SK-N-DZ (cell line): ENCODE results near the gene OR4C3. TPM values are rescaled to one million over a fixed set of nuclear protein-coding genes. Genes with fewer than 3 reads are reported as not detected.
"Not testable (repeated sequence)": the region's sequence is repeated elsewhere in the genome, so short reads cannot be mapped to it uniquely, and the experiment has no call there.

Source experiments
- DNase-seq: peaks from one replicate; pipeline ENCODE4 v3.0.0-alpha.2; 2015; ENCODE audit warnings: low spot score
- polyA plus RNA-seq, 2 experiments: library from polyadenylated mRNA; depleted of rRNA; stranded (reverse); fragments of >200 nt; gene quantifications; 2 replicates each; pipeline ENCODE4 v1.2.3, GENCODE V29; 2014

Gene OR4C3
- not detected in 2 replicates for polyA plus RNA-seq (2014; cell fraction: cytosol; rRNA removed)
- not detected in 2 replicates for polyA plus RNA-seq (2014; cell fraction: nucleus; rRNA removed)

- DNase-seq, result not testable (repeated sequence)
These were observed at the start of gene OR4C3 for GRCh38 chr11:48324620-48325019. OR4C3 (plus strand) TSS chr11:48324920; CDS start chr11:48325022, 102 bp downstream.

- DNase-seq, result no peak
These were observed 18.8 kb upstream of the OR4C3 start, which contains the start of gene OR4S1 for GRCh38 chr11:48305923-48306322. OR4S1 (plus strand) TSS chr11:48306223; CDS start chr11:48306223, 0 bp downstream.

- DNase-seq, result peak; percentile 53
These were observed 16.8 kb upstream of the OR4C3 start for GRCh38 chr11:48307760-48308386.

GRCh38 chr11:48313590-48313989 lies 11.1 kb upstream of the OR4C3 start:
- not testable (repeated sequence) for DNase-seq

GRCh38 chr11:48319813-48320212 lies 4.9 kb upstream of the OR4C3 start:
- DNase-seq, result not testable (repeated sequence)

GRCh38 chr11:48341466-48341865 lies 16.7 kb downstream of the OR4C3 start:
- no peak for DNase-seq

- not testable (repeated sequence) for DNase-seq
These were observed 17.8 kb downstream of the OR4C3 start for GRCh38 chr11:48342505-48342904.

GRCh38 chr11:48346286-48346685 lies 21.6 kb downstream of the OR4C3 start:
- not testable (repeated sequence) for DNase-seq

GRCh38 chr11:48354013-48354412 lies 29.3 kb downstream of the OR4C3 start:
- DNase-seq, result no peak

GRCh38 chr11:48354677-48355076 lies 30.0 kb downstream of the OR4C3 start:
- no peak for DNase-seq

- not testable (repeated sequence) for DNase-seq
These were observed 36.6 kb downstream of the OR4C3 start for GRCh38 chr11:48361289-48361688.

GRCh38 chr11:48366365-48366764 lies 41.6 kb downstream of the OR4C3 start, which contains the start of gene OR4C5:
OR4C5 (minus strand) TSS chr11:48366465; CDS start chr11:48366465, 0 bp downstream.
- DNase-seq, result no peak
